GM12878 (cell line): ENCODE data around the gene FCN2. TPM values are rescaled to one million over a fixed set of nuclear protein-coding genes. Genes with fewer than 3 reads are reported as not detected.

Experiments used
- ATAC-seq: fragments of 200-7000 bp; cut with Tn5 transposase; 3 replicates; pipeline ENCODE4 v1.9.1; 2020; ENCODE audit warnings: mild to moderate bottlenecking, moderate library complexity
- BruUV-seq: library from RNA; stranded (reverse); fragments of 400-500 nt; replicated peaks from 2 replicates; lab custom pipeline; 2021; lab: Mats Ljungman, UMichigan
- CTCF ChIA-PET: fragments of 300-600 bp; sonication (Branson Sonifier 250); formaldehyde crosslinking; extraction: SDS; loops from one replicate; lab custom pipeline; 2021; ENCODE audit warnings: inconsistent platforms; lab: Yijun Ruan, JAX
- POLR2A ChIA-PET: fragments of 350-600 bp; formaldehyde crosslinking; extraction: SDS; loops from one replicate; lab custom pipeline; 2021; ENCODE audit warnings: inconsistent platforms; lab: Charles Lee
- RAD21 ChIA-PET: fragments of 300-600 bp; sonication (Branson Sonifier 250); formaldehyde crosslinking; loops from one replicate; lab custom pipeline; 2023; ENCODE audit warnings: antibody characterized with exemption; ENCODE audit not compliant: unreplicated experiment; lab: Charles Lee
- SMC1A ChIA-PET: fragments of 300-600 bp; sonication (Branson Sonifier 250); formaldehyde crosslinking; loops from one replicate; lab custom pipeline; 2023; ENCODE audit not compliant: unreplicated experiment, uncharacterized antibody; lab: Charles Lee
- DNase-seq: peaks from one replicate; pipeline ENCODE4 v3.0.0-alpha.2; 2011; ENCODE audit warnings: low read depth, low spot score
- FAIRE-seq: peaks from 3 replicates; lab custom pipeline; 2011; peaks lifted over from hg19 to GRCh38; lab: Jason Lieb, UNC
- H2AFZ ChIP-seq: 2 replicates; pipeline ENCODE4 v1.6.0; 2011; ENCODE audit warnings: low read depth, low read length, control low read depth; ENCODE audit not compliant: control insufficient read depth
- H3K27ac ChIP-seq: 2 replicates; pipeline ENCODE4 v1.5.1; 2011; ENCODE audit warnings: control low read depth; ENCODE audit not compliant: control insufficient read depth, insufficient read depth
- H3K27me3 ChIP-seq, 2 experiments: replicated peaks in 1 of 2; 2 replicates each; pipeline versions ENCODE4 v1.6.0 to v1.6.1; 2011; ENCODE audit warnings: low read length in 1 of 2; ENCODE audit not compliant: control insufficient read depth in 2 of 2, insufficient read depth in 2 of 2
- H3K36me3 ChIP-seq, 2 experiments: 2 replicates each; pipeline ENCODE4 v1.5.1; 2011; ENCODE audit warnings: low read length in 1 of 2; ENCODE audit not compliant: control insufficient read depth in 2 of 2, insufficient read depth in 2 of 2
- H3K4me1 ChIP-seq: 2 replicates; pipeline ENCODE4 v1.6.1; 2011; ENCODE audit warnings: mild to moderate bottlenecking, low read length, moderate library complexity, mixed read lengths; ENCODE audit not compliant: control insufficient read depth, insufficient read depth
- H3K4me2 ChIP-seq: 2 replicates; pipeline ENCODE4 v1.6.0; 2011; ENCODE audit warnings: control low read depth; ENCODE audit not compliant: control insufficient read depth, insufficient read depth
- H3K4me3 ChIP-seq: fragments of 200-600 bp; sonication (generic); 2 replicates; pipeline ENCODE4 v1.5.1; 2016
- H3K79me2 ChIP-seq: 2 replicates; pipeline ENCODE4 v1.6.0; 2011; ENCODE audit warnings: low read length; ENCODE audit not compliant: control insufficient read depth, insufficient read depth
- H3K9ac ChIP-seq: 2 replicates; pipeline ENCODE4 v1.8.0; 2011; ENCODE audit warnings: low read length, control low read depth, mixed read lengths; ENCODE audit not compliant: control insufficient read depth, insufficient read depth
- H3K9me3 ChIP-seq: replicated peaks from 3 replicates; pipeline ENCODE4 v1.5.1; 2011; ENCODE audit warnings: mild to moderate bottlenecking, low read length; ENCODE audit not compliant: control insufficient read depth, insufficient read depth
- H4K20me1 ChIP-seq: 2 replicates; pipeline ENCODE4 v1.6.0; 2011; ENCODE audit not compliant: control insufficient read depth, insufficient read depth
- BACH1 ChIP-seq: fragments of 450-650 bp; IDR thresholded peaks from 2 replicates; pipeline ENCODE4 v1.6.1; 2017; ENCODE audit warnings: mild to moderate bottlenecking, borderline replicate concordance
- CUX1 ChIP-seq: IDR thresholded peaks from 2 replicates; pipeline ENCODE4 v1.6.1; 2012; ENCODE audit warnings: improper control_type of control experiment, low read depth, low read length; ENCODE audit not compliant: insufficient replicate concordance
- FOS ChIP-seq: IDR thresholded peaks from 3 replicates; pipeline ENCODE4 v1.6.1; 2011; ENCODE audit warnings: borderline replicate concordance; ENCODE audit not compliant: insufficient read length; ENCODE audit errors: extremely low read depth
- FOXK2 ChIP-seq: fragments of 450-650 bp; IDR thresholded peaks from 2 replicates; pipeline ENCODE4 v1.6.1; 2017; ENCODE audit warnings: mild to moderate bottlenecking, moderate library complexity
- IRF4 ChIP-seq: IDR thresholded peaks from 2 replicates; pipeline ENCODE4 v1.6.1; 2011; ENCODE audit warnings: low read depth, low read length
- MTA2 ChIP-seq: fragments of 450-650 bp; IDR thresholded peaks from 2 replicates; pipeline ENCODE4 v1.6.1; 2016; ENCODE audit warnings: low read depth, mild to moderate bottlenecking, moderate library complexity
- PML ChIP-seq: IDR thresholded peaks from 2 replicates; pipeline ENCODE4 v1.6.1; 2012; ENCODE audit warnings: low read length, inconsistent platforms
- RAD51 ChIP-seq: fragments of 450-650 bp; IDR thresholded peaks from 2 replicates; pipeline ENCODE4 v1.6.1; 2016; ENCODE audit warnings: moderate library complexity, mild to moderate bottlenecking, inconsistent platforms
- RBBP5 ChIP-seq: fragments of 200-600 bp; sonication (generic); conservative IDR thresholded peaks from 2 replicates; pipeline ENCODE4 v1.6.1; 2016
- SP1 ChIP-seq: IDR thresholded peaks from one replicate; pipeline ENCODE4 v1.6.1; 2011; ENCODE audit warnings: low read depth, low read length
- STAT3 ChIP-seq: IDR thresholded peaks from 2 replicates; pipeline ENCODE4 v1.6.1; 2011; ENCODE audit warnings: low read depth, low read length, improper control_type of control experiment
- TBL1XR1 ChIP-seq: IDR thresholded peaks from 2 replicates; pipeline ENCODE4 v1.6.1; 2012; ENCODE audit warnings: low read depth, low read length, improper control_type of control experiment
- YY1 ChIP-seq: IDR thresholded peaks from 2 replicates; pipeline ENCODE4 v1.6.1; 2011; ENCODE audit warnings: low read depth, mild to moderate bottlenecking, low read length
- ZNF384 ChIP-seq: IDR thresholded peaks from 2 replicates; pipeline ENCODE4 v1.6.1; 2012; ENCODE audit warnings: low read depth, mild to moderate bottlenecking, low read length, improper control_type of control experiment, borderline replicate concordance
- ZSCAN29 ChIP-seq: fragments of 450-650 bp; IDR thresholded peaks from 2 replicates; pipeline ENCODE4 v1.6.1; 2017; ENCODE audit warnings: mild to moderate bottlenecking, moderate library complexity
- WGBS: methylation state at CpG from one replicate; pipeline ENCODE4 v1.1.6; 2016; ENCODE audit warnings: low lambda C conversion rate; ENCODE audit not compliant: insufficient replicate concordance, insufficient coverage; ENCODE audit errors: missing lambda C conversion rate; 5-methylcytosine and 5-hydroxymethylcytosine counted together
- in situ Hi-C: fragments of 300-500 bp; cut with MboI; formaldehyde crosslinking; loops from 9 replicates; pipeline ENCODE4 v1.14.3; 2018; ENCODE audit warnings: mixed read lengths
- intact Hi-C: fragments of 100-400 bp; cut with micrococcal nuclease; formaldehyde crosslinking; loops from one replicate; pipeline ENCODE4 v1.14.2; 2022; ENCODE audit not compliant: unreplicated experiment
- polyA plus RNA-seq, 11 experiments: library from polyadenylated mRNA; depleted of rRNA in 4 of 11; unstranded in 6 of 11; stranded (reverse) in 5 of 11; fragments of >200 nt; fragmentation: Nextera tagmentation in 4 of 11; fragmentation: Illumina TruSeq in 1 of 11; extraction: Ambion mirVana in 4 of 11; extraction: Trizol in 1 of 11; gene quantifications; 1 replicate in 1 of 11; 2 replicates in 10 of 11; pipeline versions ENCODE4 v1.2.1 to v1.2.3, GENCODE V29; 2011 to 2016; ENCODE audit warnings: inconsistent platforms in 2 of 11, missing spikeins in 2 of 11, low read depth in 1 of 11
- total RNA-seq, 4 experiments: library from RNA; depleted of rRNA in 3 of 4; stranded (reverse); fragments of >200 nt in 3 of 4; fragmentation: Illumina TruSeq in 1 of 4; extraction: Trizol in 1 of 4; gene quantifications; 2 replicates each; pipeline versions ENCODE4 v1.2.1 to v1.2.3, GENCODE V29; 2013 to 2021
- TF ChIP-seq, protein P1 (sequence below): IDR thresholded peaks from 2 replicates; pipeline ENCODE4 v1.6.1; 2011; ENCODE audit warnings: borderline replicate concordance, low read depth, mild to moderate bottlenecking, moderate library complexity, mixed read lengths, low read length; ENCODE audit not compliant: insufficient read depth; ENCODE audit errors: extremely low read length
- TF ChIP-seq, protein P2 (sequence below): fragments of 450-650 bp; conservative IDR thresholded peaks from 2 replicates; pipeline ENCODE4 v1.6.1; 2017; ENCODE audit warnings: mild to moderate bottlenecking, moderate library complexity

Gene FCN2
- total and polyA plus RNA-seq, 10 of the 15 experiments (the other 5 are each of a cell fraction or from before 2014, with no cell fraction given), result not detected

- TF ChIP-seq, protein P1, sequence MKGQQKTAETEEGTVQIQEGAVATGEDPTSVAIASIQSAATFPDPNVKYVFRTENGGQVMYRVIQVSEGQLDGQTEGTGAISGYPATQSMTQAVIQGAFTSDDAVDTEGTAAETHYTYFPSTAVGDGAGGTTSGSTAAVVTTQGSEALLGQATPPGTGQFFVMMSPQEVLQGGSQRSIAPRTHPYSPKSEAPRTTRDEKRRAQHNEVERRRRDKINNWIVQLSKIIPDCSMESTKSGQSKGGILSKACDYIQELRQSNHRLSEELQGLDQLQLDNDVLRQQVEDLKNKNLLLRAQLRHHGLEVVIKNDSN, result no peak
- no peak for TF ChIP-seq YY1
- TF ChIP-seq TBL1XR1, result no peak
- TF ChIP-seq IRF4, result no peak
- TF ChIP-seq, protein P2, sequence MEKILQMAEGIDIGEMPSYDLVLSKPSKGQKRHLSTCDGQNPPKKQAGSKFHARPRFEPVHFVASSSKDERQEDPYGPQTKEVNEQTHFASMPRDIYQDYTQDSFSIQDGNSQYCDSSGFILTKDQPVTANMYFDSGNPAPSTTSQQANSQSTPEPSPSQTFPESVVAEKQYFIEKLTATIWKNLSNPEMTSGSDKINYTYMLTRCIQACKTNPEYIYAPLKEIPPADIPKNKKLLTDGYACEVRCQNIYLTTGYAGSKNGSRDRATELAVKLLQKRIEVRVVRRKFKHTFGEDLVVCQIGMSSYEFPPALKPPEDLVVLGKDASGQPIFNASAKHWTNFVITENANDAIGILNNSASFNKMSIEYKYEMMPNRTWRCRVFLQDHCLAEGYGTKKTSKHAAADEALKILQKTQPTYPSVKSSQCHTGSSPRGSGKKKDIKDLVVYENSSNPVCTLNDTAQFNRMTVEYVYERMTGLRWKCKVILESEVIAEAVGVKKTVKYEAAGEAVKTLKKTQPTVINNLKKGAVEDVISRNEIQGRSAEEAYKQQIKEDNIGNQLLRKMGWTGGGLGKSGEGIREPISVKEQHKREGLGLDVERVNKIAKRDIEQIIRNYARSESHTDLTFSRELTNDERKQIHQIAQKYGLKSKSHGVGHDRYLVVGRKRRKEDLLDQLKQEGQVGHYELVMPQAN, result no peak
These were observed 40.1 kb upstream of the FCN2 start (continued) for GRCh38 chr9:134840511-134840910.

DNA sequence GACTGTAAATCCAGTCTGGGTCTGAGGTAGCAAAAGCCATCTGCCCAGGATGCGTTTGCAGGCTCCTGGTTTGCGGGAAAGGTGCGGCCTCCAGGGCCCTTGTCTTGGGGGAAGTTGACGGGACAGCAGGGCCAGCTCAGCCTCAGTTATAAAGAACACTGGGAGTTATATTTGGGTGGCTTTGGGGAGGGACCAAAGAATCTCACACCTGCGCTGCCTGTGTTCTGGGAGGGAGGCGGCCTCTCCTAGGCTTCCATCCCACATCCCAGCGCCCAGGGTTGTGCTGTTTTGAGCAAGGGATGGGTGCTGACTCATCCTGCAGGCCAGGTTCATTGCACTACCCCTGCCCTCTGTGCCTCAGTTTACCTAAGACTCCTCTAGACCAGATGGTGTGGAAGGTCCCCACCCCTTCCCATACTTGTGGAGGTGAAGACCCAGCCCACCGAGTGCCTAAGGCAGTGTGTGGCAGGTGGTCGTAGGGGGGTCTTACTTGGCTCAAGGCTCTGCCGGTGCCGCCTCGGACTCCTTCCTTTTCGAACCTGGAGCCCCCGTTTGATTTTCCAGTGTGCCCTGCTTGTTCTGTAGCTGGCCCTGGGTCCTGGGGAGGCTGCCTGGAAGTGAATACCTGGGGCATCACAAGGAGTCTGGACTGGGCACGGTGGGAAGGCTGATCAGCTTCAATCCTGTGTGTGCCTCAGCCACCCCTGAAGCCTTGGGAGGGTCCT is 39.3 kb upstream of the FCN2 start:
- Histone ChIP-seq H3K4me2 (no peak overlapping the region), H2AFZ (no peak overlapping the region), H3K36me3 (no peaks in the 10 kb centered on the region), H3K27me3 (no peaks in the 10 kb centered on the region), H3K79me2 (no peaks in the 10 kb centered on the region), H3K9me3 (no peaks in the 10 kb centered on the region), H3K9ac (no peak overlapping the region), H3K27ac (no peak overlapping the region), H4K20me1 (no peaks in the 10 kb centered on the region), H3K4me1 (no peaks in the 10 kb centered on the region), H3K4me3 (no peak overlapping the region)
- ChIA-PET CTCF (no interaction called here), RAD21 (no interaction called here), POLR2A (no interaction called here), SMC1A (no interaction called here)
- in situ Hi-C loops, result no loop called here
- WGBS, result 48% methylated on average over 15 of the region's 15 CpGs
- intact Hi-C loops, result no loop called here
- FAIRE-seq (no peak), ATAC-seq (no peak), DNase-seq (no peak)
- no TSS peak for BruUV-seq
- TF ChIP-seq ZNF384 (no peak), FOS (no peak), RBBP5 (no peak), SP1 (no peak), CUX1 (no peak), BACH1 (no peak), ZSCAN29 (no peak), RAD51 (no peak), FOXK2 (no peak), STAT3 (no peak), PML (no peak), MTA2 (no peak)
